ENCODE data around the gene ROBO1. TPM values are rescaled to one million over a fixed set of nuclear protein-coding genes. Genes with fewer than 3 reads are reported as not detected.
"Not testable (repeated sequence)": the region's sequence is repeated elsewhere in the genome, so short reads cannot be mapped to it uniquely, and the experiment has no call there.

The ROBO1 gene
- total RNA-seq, 1 experiment from 2014 or later: 24.7 TPM

- DNase-seq (ENCODE audit: low spot score): no peak
These were observed 216.4 kb downstream of the ROBO1 start for GRCh38 chr3:79551321-79551892.

DNA sequence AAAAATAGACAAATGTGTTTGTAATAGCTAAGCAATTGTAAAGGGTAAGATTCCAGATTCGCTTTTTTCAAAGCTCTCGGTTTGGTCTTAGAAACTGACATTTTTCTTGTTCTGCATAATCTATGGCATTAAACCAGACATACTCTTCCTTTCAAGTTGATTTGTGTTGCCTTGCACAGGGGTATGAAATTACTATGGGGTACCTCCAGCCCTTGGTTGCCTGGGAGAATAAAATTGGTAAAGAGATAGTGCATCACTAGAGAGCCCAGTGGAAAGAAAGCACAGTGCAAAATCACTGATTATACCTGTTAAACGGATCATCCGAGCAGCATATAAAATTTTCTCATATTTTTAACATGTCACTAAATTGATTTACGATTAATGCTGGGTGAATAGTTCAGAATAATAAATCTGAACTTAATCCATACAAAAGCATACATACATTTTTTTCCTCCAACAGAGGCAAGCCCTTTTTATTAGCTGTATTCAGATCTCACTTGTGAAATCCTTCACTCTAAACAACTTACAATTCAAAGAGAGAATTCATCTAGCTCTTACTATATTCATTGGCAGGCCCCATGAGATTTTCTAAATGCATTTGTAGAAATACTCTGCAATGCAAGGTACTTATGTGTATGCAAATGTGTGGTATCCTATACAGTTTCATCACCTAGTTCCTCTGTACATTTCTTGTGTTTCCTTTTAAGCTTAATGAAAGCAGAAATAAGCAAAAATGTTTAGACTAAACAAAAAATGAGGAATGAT is 224.4 kb downstream of the ROBO1 start:
- DNase-seq (ENCODE audit: low spot score): no peak

GRCh38 chr3:79534727-79535126 is 233.1 kb downstream of the ROBO1 start:
- no peak for DNase-seq (ENCODE audit: low spot score)

DNA sequence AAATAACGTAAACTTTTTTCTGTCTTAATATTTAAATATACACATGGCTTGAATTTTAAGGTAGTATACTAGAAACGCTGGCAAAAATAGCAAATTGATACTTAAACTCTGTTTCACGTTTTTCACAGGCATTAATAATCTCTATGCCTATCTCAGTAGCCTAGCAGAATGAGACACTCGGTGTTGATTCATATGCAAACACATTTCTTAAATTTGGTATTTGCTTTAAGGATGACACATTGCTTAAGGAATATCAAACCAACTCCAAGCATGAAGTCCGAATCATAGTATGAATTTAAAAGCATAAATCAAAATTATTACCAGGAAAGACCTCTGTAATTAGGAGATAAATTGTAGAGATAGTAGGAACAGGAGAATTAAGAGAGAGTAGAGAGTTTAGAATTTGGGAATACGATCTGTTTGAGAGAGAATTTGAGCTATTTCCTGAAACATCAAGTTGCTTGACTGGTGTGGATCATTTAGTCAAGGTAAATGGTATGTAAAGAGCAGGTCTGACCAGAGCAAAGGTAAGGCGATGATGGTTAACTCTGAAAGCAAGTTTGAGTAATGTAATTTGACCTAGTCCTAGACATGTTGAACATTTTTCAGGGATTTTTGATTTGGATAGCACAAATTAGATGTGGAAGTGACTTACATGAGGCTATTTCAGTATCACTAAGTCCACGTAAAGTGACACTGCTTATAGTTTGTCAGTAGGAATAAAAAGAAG is 236.1 kb downstream of the ROBO1 start:
- DNase-seq (ENCODE audit: low spot score): no peak

DNA sequence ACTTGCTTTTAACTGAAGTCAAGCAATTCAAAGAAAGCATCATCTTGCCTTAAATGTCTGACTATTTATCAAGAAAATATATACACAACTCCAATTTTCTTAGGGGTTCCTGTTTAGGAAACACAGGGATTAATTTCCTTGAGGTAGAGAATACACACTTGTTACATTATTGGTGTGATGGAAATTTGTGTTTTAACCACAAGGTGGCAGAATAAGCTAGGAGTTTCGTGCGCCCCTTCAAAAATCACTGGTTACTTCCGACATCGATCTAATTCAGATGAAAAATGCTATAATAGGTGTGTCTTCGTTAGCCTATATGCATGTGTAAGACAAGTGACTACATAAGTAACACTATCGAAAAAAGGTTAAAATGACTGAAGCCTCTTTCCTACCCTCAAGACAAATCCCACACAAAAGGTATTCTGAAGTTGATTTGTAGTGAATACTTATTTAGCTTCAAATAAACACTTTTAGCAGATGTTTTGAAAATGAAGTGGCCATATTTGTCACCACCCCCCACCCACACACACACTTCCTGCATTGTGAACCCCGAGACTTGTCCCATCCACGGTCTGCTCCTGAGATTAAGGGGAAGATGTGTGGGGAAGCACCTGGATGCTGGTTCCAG is 246.5 kb downstream of the ROBO1 start:
- peak; percentile 17 for DNase-seq (ENCODE audit: low spot score)

DNA sequence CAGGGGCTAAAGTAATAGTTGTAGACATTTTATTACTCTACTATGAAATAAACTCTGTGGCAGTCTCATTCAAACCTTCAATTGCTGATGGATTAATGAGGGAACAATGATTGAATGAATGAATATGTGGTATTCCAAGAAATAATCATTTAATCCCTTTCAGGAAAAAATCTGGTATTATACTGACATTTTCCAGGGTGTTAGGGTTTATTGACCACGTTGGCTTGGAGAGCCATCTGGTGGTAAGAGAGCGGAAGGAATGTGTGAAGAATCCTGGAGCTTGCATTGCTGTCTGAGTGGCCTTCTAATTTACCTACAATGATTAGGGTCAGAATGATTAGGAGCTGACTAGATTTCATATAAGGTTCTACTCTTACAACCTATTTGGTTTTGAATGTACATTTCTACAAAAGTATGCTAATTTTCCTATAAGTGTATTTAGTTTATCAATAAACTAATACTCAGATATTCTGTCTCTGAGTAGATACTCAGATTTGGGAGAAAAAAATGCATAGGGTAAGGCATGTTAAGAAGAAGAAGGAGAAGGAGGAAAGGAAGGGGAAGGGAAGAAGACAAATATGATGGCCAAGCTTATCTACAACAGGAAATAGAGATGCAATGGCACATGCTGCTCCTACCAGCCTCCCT is 249.9 kb downstream of the ROBO1 start:
- peak; percentile 24 for DNase-seq (ENCODE audit: low spot score)

- no peak for DNase-seq (ENCODE audit: low spot score)
These were observed 251.0 kb downstream of the ROBO1 start for GRCh38 chr3:79516795-79517194.

DNA sequence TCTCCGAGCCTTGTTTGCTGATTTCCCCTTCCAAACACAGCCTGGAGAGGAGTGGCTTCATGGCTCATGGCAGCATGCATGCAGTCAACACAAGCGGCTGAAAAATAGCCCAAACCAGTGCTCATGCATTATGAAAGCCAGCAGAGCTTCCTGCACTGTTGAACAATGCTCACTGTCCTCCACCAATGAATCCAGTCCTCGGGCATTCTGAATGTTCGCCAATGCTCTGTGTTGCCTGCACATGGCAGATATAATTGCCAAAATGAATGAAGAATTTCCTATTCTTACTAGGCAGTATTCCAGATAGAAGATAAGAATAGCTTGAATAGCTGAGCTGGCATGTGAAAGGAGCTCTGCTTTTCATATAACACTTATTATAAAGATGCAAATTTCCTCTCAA is 252.7 kb downstream of the ROBO1 start:
- no peak for DNase-seq (ENCODE audit: low spot score)

- no peak for DNase-seq (ENCODE audit: low spot score)
These were observed 253.7 kb downstream of the ROBO1 start for GRCh38 chr3:79514069-79514468.

DNA sequence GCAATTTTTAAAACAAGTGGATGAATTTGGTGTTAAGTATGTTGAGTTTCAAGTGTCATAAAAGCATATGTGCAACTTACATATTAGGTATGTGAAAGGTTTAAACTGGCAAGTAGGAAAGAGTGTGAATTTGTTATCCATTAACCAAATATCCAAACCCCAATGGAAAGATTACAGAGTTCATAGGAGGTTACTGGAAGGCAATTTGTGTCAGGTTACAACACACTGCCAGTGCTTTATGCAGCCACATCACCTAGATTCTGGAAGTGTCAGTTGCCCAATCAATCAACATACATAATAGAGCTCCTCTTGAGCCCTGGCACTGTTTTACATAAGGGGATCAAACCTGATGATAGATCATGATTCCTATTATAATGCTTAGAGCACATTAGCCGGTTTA is 261.0 kb downstream of the ROBO1 start:
- no peak for DNase-seq (ENCODE audit: low spot score)

GRCh38 chr3:79502216-79502681 is 265.5 kb downstream of the ROBO1 start:
- DNase-seq (ENCODE audit: low spot score): not testable (repeated sequence)

- no peak for DNase-seq (ENCODE audit: low spot score)
These were observed 270.2 kb downstream of the ROBO1 start for GRCh38 chr3:79497447-79498111.

DNA sequence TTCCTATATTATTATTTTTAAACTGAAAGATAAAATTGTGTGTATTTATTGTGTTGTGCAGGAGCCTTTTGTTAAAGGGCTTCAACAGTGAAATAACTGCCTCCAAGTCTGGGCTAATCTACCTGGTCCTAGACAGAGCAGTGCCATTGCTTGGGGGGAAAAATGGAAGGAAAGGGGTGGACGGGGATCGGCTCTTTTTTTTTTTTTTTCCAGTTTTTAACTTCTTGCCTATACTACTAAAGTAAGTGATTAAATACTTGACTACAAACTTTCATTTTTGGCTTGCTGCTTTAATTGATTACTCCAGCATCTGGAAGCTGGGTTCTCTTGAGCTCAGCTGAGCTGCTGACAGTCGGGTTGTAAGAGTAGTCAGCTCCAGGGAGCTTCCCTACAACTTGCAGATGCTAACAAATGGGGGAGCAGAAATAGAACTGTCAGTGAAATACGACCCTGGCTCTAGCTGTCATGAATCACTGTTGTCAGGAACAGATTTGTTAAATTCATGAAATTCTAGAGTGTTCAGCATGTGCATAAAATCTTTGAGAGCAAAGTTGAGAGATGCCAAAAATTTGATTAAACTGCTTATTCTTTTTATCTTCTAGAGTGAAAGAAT is 276.7 kb downstream of the ROBO1 start:
- no peak for DNase-seq (ENCODE audit: low spot score)

GRCh38 chr3:79490165-79491028 is 277.4 kb downstream of the ROBO1 start:
- DNase-seq (ENCODE audit: low spot score): peak; percentile 45

DNA sequence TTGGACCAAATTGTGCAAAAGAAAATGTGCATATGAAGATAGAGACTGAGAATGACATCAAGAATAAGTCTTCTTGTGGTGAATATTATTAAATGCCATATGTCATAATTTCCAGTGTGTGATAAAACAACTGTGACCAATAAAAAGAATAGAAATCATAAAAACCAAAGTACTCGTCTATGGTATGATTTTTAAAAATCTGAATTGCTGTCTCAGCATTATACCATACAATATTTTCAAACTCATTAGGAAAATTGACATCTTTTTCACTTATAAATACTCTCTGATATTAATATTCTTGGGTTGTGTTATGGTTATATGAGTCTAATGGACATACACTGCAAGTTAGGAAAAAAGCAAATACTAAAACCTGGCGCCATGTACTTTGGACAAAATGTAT is 279.4 kb downstream of the ROBO1 start:
- DNase-seq (ENCODE audit: low spot score): no peak

DNA sequence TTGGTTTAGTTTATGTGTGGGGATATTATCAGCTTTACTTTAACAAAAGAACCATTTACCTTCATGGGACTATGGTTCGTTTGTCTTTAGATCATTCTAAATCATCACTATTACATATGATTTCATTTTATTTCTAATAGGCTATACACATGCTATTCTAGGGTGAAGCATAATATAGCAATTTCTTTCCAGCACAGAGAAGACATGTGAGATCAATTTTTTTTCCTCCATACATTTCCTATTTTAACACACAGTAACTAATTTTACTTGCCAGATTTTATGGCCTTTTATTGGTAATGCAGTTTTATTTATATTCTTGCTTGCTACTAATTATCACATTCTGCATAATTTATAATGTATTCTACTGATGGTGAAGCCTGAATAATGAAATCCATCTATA is 287.1 kb downstream of the ROBO1 start:
- no peak for DNase-seq (ENCODE audit: low spot score)

GRCh38 chr3:79478620-79479019 is 289.2 kb downstream of the ROBO1 start:
- no peak for DNase-seq (ENCODE audit: low spot score)

DNA sequence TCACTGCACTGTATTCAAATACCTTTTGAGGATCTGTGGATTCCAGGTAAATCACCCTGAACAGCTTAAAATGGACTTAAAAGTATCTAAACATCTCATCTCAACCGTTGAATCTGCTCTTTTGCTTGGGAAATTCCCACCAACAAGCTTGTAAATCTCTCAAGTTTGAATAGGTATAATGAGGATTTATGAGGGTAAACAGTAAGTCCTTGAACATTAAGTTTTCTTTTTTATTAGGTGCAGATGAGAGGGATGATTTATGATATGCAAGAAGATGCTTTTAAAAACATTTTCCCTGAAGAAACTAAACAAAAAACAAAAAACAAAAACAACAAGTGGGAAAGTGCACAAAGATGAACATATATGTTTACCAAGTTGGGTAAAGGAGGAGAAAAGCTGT is 290.6 kb downstream of the ROBO1 start:
- no peak for DNase-seq (ENCODE audit: low spot score)

DNA sequence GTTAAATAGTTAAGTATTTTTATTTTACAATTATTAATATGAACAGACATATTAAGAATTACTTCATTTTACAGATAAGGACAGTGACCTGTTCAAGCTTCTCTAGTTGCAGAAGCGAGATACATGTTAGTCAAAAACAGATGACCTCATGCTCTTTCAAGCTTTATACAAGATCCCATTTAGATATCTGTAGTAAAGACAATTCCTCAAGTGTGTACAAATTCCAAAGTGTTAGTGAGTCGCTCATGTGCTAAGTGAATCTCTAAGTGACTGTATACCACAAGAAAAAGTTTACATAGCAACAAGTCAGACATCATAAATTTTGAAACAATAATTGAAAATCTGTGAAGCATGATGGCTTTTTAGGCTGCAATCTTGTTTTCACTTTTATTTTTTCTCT is 293.8 kb downstream of the ROBO1 start:
- DNase-seq (ENCODE audit: low spot score): no peak

DNA sequence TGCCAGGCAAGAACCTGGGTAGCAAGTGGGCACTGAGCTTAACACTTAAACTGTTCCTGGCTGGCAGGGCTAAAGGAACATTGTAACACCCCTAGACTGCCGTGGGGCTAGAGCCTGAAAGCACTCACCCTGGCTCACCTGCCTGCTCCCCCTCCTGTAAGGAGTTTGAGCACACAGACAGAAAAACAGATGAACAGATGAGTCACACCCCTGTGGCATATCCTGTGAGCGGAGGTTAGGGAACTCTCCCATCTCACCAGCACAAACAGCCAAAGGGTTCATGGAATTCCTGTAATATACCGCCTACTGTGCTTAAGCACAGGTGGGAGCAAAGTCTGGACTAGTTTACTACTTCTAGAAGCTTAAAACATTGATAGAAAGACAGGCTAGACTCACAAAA is 300.1 kb downstream of the ROBO1 start:
- DNase-seq (ENCODE audit: low spot score): peak; percentile 3

All from H4 (cell line).